Activated CD4-positive, alpha-beta T cell treated with anti-CD3 and anti-CD28 coated beads for 36 hours (primary cell): Measurements from ENCODE around the gene AMFR. TPM values are rescaled to one million over a fixed set of nuclear protein-coding genes. Genes with fewer than 3 reads are reported as not detected.

Experiments used
- ATAC-seq: fragments of 200-7000 bp; cut with Tn5 transposase; one replicate; pipeline ENCODE4 v1.10.0; 2021; ENCODE audit warnings: mild to moderate bottlenecking, moderate library complexity
- CTCF ChIA-PET: fragments of 350-600 bp; sonication (Branson Sonifier 250); formaldehyde crosslinking; loops from one replicate; lab custom pipeline; 2021; ENCODE audit warnings: antibody characterized with exemption; lab: Charles Lee
- POLR2A ChIA-PET: fragments of 350-600 bp; sonication (Branson Sonifier 250); formaldehyde crosslinking; loops from one replicate; lab custom pipeline; 2021; ENCODE audit warnings: antibody characterized with exemption, inconsistent platforms; lab: Charles Lee
- DNase-seq: peaks from one replicate; pipeline ENCODE4 v3.0.0-alpha.2; 2020
- H3K27ac Mint-ChIP-seq: one replicate; pipeline ENCODE4 v1.8.0; 2021; ENCODE audit warnings: mixed read lengths
- H3K27me3 Mint-ChIP-seq: one replicate; pipeline ENCODE4 v1.8.0; 2021; ENCODE audit warnings: mixed read lengths
- H3K36me3 Mint-ChIP-seq: one replicate; pipeline ENCODE4 v1.8.0; 2021; ENCODE audit warnings: low read depth, mixed read lengths
- H3K4me1 Mint-ChIP-seq: one replicate; pipeline ENCODE4 v1.8.0; 2021; ENCODE audit warnings: mixed read lengths
- H3K4me3 Mint-ChIP-seq: one replicate; pipeline ENCODE4 v1.8.0; 2021; ENCODE audit warnings: mild to moderate bottlenecking, moderate library complexity, mixed read lengths
- H3K9me3 Mint-ChIP-seq: one replicate; pipeline ENCODE4 v1.8.0; 2021; ENCODE audit warnings: low read depth, mixed read lengths
- intact Hi-C, 2 experiments: fragments of 100-400 bp; cut with DNase I in 1 of 2; cut with micrococcal nuclease in 1 of 2; formaldehyde crosslinking; loops; one replicate each; pipeline versions ENCODE4 v1.14.2 to v1.15.1; 2022 to 2024; cut with DNase I, micrococcal nuclease
- total RNA-seq, 2 experiments: library from RNA; stranded (reverse); gene quantifications; one replicate each; pipeline ENCODE4 v1.2.3, GENCODE V29; 2021

The AMFR gene
- total RNA-seq, 2 experiments from 2014 or later: 34.0 to 48.0 TPM

DNA sequence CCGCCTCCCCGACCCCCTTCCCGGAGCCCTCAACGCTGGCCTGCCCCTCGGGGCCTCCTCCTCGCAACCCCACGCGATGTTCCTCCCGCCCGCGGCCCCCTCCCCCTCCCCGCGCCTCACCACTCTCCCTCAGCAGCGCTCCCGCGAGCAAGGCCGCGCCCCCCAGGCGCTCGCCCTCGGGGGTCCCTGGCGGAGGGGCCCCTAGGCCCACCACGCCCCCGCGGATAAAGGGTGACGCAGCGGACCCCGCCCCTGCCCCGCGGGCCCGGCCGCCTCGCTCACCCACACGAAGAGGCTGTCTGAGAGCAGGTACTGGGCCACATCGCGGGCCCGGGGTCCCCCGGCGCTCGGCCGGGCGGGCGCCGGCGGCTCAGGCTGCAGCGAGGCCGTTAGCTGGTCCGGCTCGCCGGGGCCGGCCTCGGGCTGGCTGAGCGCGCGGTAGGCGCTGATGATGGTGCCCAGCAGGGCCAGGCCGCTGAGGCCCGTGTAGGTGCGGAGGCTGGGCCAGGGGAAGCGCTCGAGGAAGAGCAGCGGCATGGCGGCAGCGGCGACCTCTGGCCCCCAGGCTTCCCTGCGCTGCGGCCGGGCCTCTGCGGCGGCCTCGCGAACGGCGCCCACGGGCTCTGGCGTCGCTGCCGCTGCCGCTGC lies 430 bp downstream of the AMFR start:
- peak; percentile 52 for DNase-seq
- peaks cover 59% of the 10 kb centered on the region for H3K4me1 Mint-ChIP-seq
- peak overlapping the region; percentile 90 for H3K4me3 Mint-ChIP-seq
- ChIA-PET POLR2A (interaction anchor here (0.6 kb wide), 1 partner anchor 277 kb away, joined by 3 read pairs; no protein-coding TSS in a partner anchor), CTCF (interaction anchor here (0.7 kb wide), 1 partner anchor 13 kb away, joined by 3 read pairs; no protein-coding TSS in a partner anchor)
- no peaks in the 10 kb centered on the region for H3K27me3 Mint-ChIP-seq
- H3K9me3 Mint-ChIP-seq: no peaks in the 10 kb centered on the region
- peaks cover 6% of the 10 kb centered on the region for H3K36me3 Mint-ChIP-seq
- peak overlapping the region; percentile 82 for H3K27ac Mint-ChIP-seq
- intact Hi-C loops: loop anchor here (1.0 to 10.0 kb wide), 6 partner anchors 22 to 1310 kb away; partner anchors contain the start of genes KATNB1 (in 1 of the 2), NUDT21 (in 1 of the 2), NUP93 (in 1 of the 2) and OGFOD1 (in 1 of the 2)
- ATAC-seq: peak; percentile 47

DNA sequence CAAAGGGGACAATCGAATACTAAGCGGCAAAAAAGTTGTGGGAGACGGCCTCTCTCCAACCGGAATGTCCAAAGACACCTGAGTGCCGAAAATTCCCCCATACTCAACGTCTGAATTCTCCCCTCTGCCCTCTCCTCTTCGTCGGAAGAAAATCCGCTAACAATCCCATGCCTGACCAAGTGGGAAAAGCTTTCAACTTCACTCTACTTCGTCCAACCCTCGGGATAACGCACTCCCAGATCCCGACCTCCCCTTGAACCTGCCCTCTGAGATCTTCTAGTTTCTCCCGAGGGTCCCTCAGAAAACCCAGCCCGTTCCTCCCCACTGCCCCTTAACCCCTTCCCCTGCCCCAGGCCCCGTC lies 961 bp downstream of the AMFR start:
- DNase-seq: no peak
- Mint-ChIP-seq H3K4me3 (peak overlapping the region; percentile 90), H3K4me1 (peaks cover 59% of the 10 kb centered on the region), H3K36me3 (peaks cover 6% of the 10 kb centered on the region), H3K27ac (peak overlapping the region; percentile 82), H3K9me3 (no peaks in the 10 kb centered on the region), H3K27me3 (no peaks in the 10 kb centered on the region)
- intact Hi-C loops: loop anchor here in 1 of 2 experiments (10.0 kb wide), 1 partner anchor 1310 kb away; the partner anchor contains the start of gene KATNB1
- ChIA-PET CTCF (interaction anchor here (0.7 kb wide), 1 partner anchor 12 kb away, joined by 3 read pairs; no protein-coding TSS in a partner anchor), POLR2A (interaction anchor here (0.6 to 1.3 kb wide), 2 partner anchors 23 to 278 kb away, joined by 3 read pairs; no protein-coding TSS in a partner anchor)
- no peak for ATAC-seq

- Mint-ChIP-seq H3K27ac (peak overlapping the region; percentile 82), H3K27me3 (no peaks in the 10 kb centered on the region), H3K36me3 (peaks cover 6% of the 10 kb centered on the region), H3K4me3 (peak overlapping the region; percentile 90), H3K9me3 (no peaks in the 10 kb centered on the region), H3K4me1 (peaks cover 58% of the 10 kb centered on the region)
- DNase-seq: no peak
- no peak for ATAC-seq
- ChIA-PET CTCF (interaction anchor here (0.7 kb wide), 1 partner anchor 11 kb away, joined by 3 read pairs; no protein-coding TSS in a partner anchor), POLR2A (interaction anchor here (1.3 to 1.7 kb wide), 2 partner anchors 23 to 27 kb away, joined by 3 to 5 read pairs; partner anchors contain the start of genes NUDT21 and OGFOD1)
- intact Hi-C loops: loop anchor here in 1 of 2 experiments (10.0 kb wide), 1 partner anchor 1311 kb away; the partner anchor contains the start of gene KATNB1
Observed at GRCh38 chr16:56423584-56424403, 1.6 kb downstream of the AMFR start.

- H3K4me1 Mint-ChIP-seq: peaks cover 50% of the 10 kb centered on the region
- H3K27me3 Mint-ChIP-seq: no peaks in the 10 kb centered on the region
- H3K4me3 Mint-ChIP-seq: peak overlapping the region; percentile 12
- ATAC-seq: no peak
- intact Hi-C loops: loop anchor here in 1 of 2 experiments (10.0 kb wide), 1 partner anchor 1312 kb away; the partner anchor contains the start of gene KATNB1
- H3K9me3 Mint-ChIP-seq: no peaks in the 10 kb centered on the region
- ChIA-PET CTCF (no interaction called here), POLR2A (interaction anchor here (1.3 to 1.7 kb wide), 2 partner anchors 24 to 28 kb away, joined by 3 to 5 read pairs; partner anchors contain the start of genes NUDT21 and OGFOD1)
- peaks cover 6% of the 10 kb centered on the region for H3K36me3 Mint-ChIP-seq
- H3K27ac Mint-ChIP-seq: no peak overlapping the region
- no peak for DNase-seq
Observed at GRCh38 chr16:56422896-56423441, 2.4 kb downstream of the AMFR start.

- H3K36me3 Mint-ChIP-seq: peaks cover 6% of the 10 kb centered on the region
- no peaks in the 10 kb centered on the region for H3K27me3 Mint-ChIP-seq
- H3K9me3 Mint-ChIP-seq: no peaks in the 10 kb centered on the region
- no peak for ATAC-seq
- DNase-seq: no peak
- ChIA-PET CTCF (no interaction called here), POLR2A (interaction anchor here (1.7 kb wide), 1 partner anchor 29 kb away, joined by 5 read pairs; the partner anchor contains the start of genes NUDT21 and OGFOD1)
- H3K27ac Mint-ChIP-seq: no peak overlapping the region
- H3K4me3 Mint-ChIP-seq: no peak overlapping the region
- H3K4me1 Mint-ChIP-seq: peaks cover 41% of the 10 kb centered on the region
- intact Hi-C loops: loop anchor here in 1 of 2 experiments (10.0 kb wide), 1 partner anchor 1313 kb away; the partner anchor contains the start of gene KATNB1
Observed at GRCh38 chr16:56421976-56422669, 3.2 kb downstream of the AMFR start.

DNA sequence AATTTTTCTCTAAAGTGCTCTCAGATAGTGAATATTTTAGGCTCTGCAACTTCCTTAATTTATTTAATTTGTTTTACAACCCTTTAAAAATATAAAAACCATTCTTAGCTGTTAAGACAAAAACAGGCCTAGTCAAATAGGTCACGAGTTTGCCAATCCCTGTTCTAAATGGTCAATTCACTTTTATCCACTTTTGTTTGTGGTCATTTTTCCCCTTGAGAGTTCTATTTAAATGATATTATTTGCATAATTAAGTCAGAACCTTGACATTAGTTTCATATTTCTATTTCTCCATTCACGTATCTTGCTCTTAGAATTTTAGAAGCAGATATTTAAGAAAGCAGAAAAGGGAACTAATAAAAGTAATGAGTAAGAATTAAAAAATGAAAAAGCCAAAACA lies 4.0 kb downstream of the AMFR start:
- CTCF ChIA-PET: no interaction called here
- POLR2A ChIA-PET: interaction anchor here (0.6 kb wide), 1 partner anchor 19 kb away, joined by 4 read pairs; no protein-coding TSS in a partner anchor
- Mint-ChIP-seq H3K4me1 (peaks cover 39% of the 10 kb centered on the region), H3K36me3 (peaks cover 6% of the 10 kb centered on the region), H3K27me3 (no peaks in the 10 kb centered on the region), H3K4me3 (no peak overlapping the region), H3K27ac (no peak overlapping the region), H3K9me3 (no peaks in the 10 kb centered on the region)
- ATAC-seq (no peak), DNase-seq (no peak)
- intact Hi-C loops: loop anchor here in 1 of 2 experiments (10.0 kb wide), 1 partner anchor 1313 kb away; the partner anchor contains the start of gene KATNB1

DNA sequence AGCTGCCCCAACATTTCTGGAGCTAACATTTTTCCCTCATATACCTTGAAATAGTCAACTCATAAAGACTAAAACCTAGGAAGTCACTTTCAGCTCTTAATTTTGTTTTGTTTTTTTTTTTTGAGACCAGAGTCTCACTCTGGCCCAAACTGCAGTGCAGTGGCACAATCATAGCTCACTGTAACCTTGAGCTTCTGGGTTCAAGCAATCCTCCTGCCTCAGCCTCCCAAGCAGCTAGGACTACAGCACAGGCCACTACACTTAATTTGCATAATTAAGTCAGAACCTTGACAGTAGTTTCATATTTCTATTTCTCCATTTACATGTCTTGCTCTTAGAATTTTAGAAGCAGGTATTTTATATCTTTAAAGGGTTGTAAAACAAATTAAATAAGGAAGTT lies 4.7 kb downstream of the AMFR start:
- intact Hi-C loops: loop anchor here in 1 of 2 experiments (10.0 kb wide), 1 partner anchor 1314 kb away; the partner anchor contains the start of gene KATNB1
- CTCF ChIA-PET: interaction anchor here (0.6 kb wide), 1 partner anchor 299 kb away, joined by 3 read pairs; no protein-coding TSS in a partner anchor
- H3K27ac Mint-ChIP-seq: no peak overlapping the region

GRCh38 chr16:56419740-56420548 lies 5.4 kb downstream of the AMFR start:
- no peak for ATAC-seq
- no peak overlapping the region for H3K27ac Mint-ChIP-seq
- no peak overlapping the region for H3K4me3 Mint-ChIP-seq
- no peak for DNase-seq
- H3K9me3 Mint-ChIP-seq: no peaks in the 10 kb centered on the region
- no peaks in the 10 kb centered on the region for H3K27me3 Mint-ChIP-seq
- H3K36me3 Mint-ChIP-seq: peaks cover 6% of the 10 kb centered on the region
- intact Hi-C loops: loop anchor here in 1 of 2 experiments (10.0 kb wide), 1 partner anchor 1315 kb away; the partner anchor contains the start of gene KATNB1
- ChIA-PET CTCF (interaction anchor here (0.6 kb wide), 1 partner anchor 300 kb away, joined by 3 read pairs; no protein-coding TSS in a partner anchor), POLR2A (interaction anchor here (0.6 to 0.7 kb wide), 2 partner anchors 16 to 63 kb away, joined by 5 to 6 read pairs; no protein-coding TSS in a partner anchor)
- H3K4me1 Mint-ChIP-seq: peaks cover 42% of the 10 kb centered on the region

More for the DNA sequence above, 4.7 kb downstream of the AMFR start:
- H3K36me3 Mint-ChIP-seq: peaks cover 6% of the 10 kb centered on the region
- no peaks in the 10 kb centered on the region for H3K9me3 Mint-ChIP-seq
- H3K4me3 Mint-ChIP-seq: no peak overlapping the region
- peaks cover 37% of the 10 kb centered on the region for H3K4me1 Mint-ChIP-seq
- H3K27me3 Mint-ChIP-seq: no peaks in the 10 kb centered on the region
- no peak for ATAC-seq
- DNase-seq: no peak
- POLR2A ChIA-PET: interaction anchor here (0.6 kb wide), 1 partner anchor 63 kb away, joined by 5 read pairs; no protein-coding TSS in a partner anchor

DNA sequence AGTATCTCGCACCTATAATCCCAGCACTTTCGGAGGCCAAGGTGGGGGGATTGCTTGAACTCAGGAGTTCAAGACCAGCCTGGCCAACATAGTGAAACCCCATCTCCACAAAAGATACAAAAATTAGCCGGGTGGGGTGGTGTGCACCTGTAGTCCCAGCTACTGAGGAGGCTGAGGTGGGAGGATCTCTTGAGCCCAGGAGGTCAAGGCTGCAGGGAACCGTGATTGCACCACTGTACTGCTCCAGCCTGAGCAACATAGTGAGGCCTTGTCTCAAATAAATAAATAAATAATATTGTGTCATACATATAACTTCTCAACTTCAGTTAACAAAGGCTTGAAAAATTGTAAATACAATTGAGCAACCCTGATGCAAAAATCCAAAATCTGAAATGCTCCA lies 8.2 kb downstream of the AMFR start:
- H3K27ac Mint-ChIP-seq: no peak overlapping the region
- no peak for ATAC-seq
- intact Hi-C loops: no loop called here
- ChIA-PET CTCF (no interaction called here), POLR2A (no interaction called here)
- peaks cover 14% of the 10 kb centered on the region for H3K36me3 Mint-ChIP-seq
- DNase-seq: no peak
- H3K27me3 Mint-ChIP-seq: no peaks in the 10 kb centered on the region
- H3K4me1 Mint-ChIP-seq: peaks cover 25% of the 10 kb centered on the region
- H3K4me3 Mint-ChIP-seq: no peak overlapping the region
- no peaks in the 10 kb centered on the region for H3K9me3 Mint-ChIP-seq
